CD14-positive monocyte (primary cell): Measurements from ENCODE around the gene SLC22A3. TPM values are rescaled to one million over a fixed set of nuclear protein-coding genes. Genes with fewer than 3 reads are reported as not detected.

Source experiments
- DNase-seq, 3 donors: peaks; one replicate each; pipeline ENCODE4 v3.0.0-alpha.2; 2011 to 2022
- H2AFZ ChIP-seq: 2 replicates; pipeline ENCODE4 v1.6.0; 2012; ENCODE audit warnings: mild to moderate bottlenecking, low read depth, low read length, inconsistent platforms; ENCODE audit not compliant: insufficient read depth, poor library complexity, severe bottlenecking
- H3K27ac ChIP-seq, 2 donors: 1 replicate in 1 of 2; 2 replicates in 1 of 2; pipeline ENCODE4 v1.5.1; 2012 to 2013; ENCODE audit warnings: low read length in 2 of 2, control low read depth in 1 of 2, inconsistent platforms in 1 of 2, low read depth in 1 of 2, mild to moderate bottlenecking in 1 of 2
- H3K27me3 ChIP-seq, 2 donors: one replicate each; pipeline versions ENCODE4 v1.6.0 to v1.6.1; 2011 to 2013; ENCODE audit warnings: low read length in 2 of 2; ENCODE audit not compliant: control insufficient read depth in 2 of 2, insufficient read depth in 2 of 2
- H3K36me3 ChIP-seq, 2 donors: replicated peaks in 1 of 2; 1 replicate in 1 of 2; 2 replicates in 1 of 2; pipeline versions ENCODE4 v1.5.1 to v1.6.1; 2012 to 2013; ENCODE audit warnings: low read length in 2 of 2, control low read depth in 1 of 2, inconsistent platforms in 1 of 2, mild to moderate bottlenecking in 1 of 2; ENCODE audit not compliant: insufficient read depth in 2 of 2, control insufficient read depth in 1 of 2
- H3K4me1 ChIP-seq, 2 donors: 1 replicate in 1 of 2; 2 replicates in 1 of 2; pipeline versions ENCODE4 v1.5.1 to v1.6.1; 2012 to 2013; ENCODE audit warnings: low read length in 2 of 2, control low read depth in 1 of 2, inconsistent platforms in 1 of 2, mild to moderate bottlenecking in 1 of 2, moderate library complexity in 1 of 2; ENCODE audit not compliant: insufficient read depth in 2 of 2, control insufficient read depth in 1 of 2
- H3K4me2 ChIP-seq: replicated peaks from 2 replicates; pipeline ENCODE3; 2012; ENCODE audit warnings: low read length, moderate library complexity, mild to moderate bottlenecking; ENCODE audit not compliant: poor library complexity, severe bottlenecking; ENCODE audit errors: extremely low read depth
- H3K4me3 ChIP-seq, 3 experiments: fragments of 200-600 bp in 1 of 3; sonication (generic) in 1 of 3; replicated peaks in 1 of 3; 1 replicate in 2 of 3; 2 replicates in 1 of 3; pipeline ENCODE4 v1.5.1; 2011 to 2013; ENCODE audit warnings: low read length in 3 of 3, mild to moderate bottlenecking in 3 of 3, control low read depth in 2 of 3, low read depth in 2 of 3, inconsistent platforms in 1 of 3, moderate library complexity in 1 of 3
- H3K79me2 ChIP-seq: 2 replicates; pipeline ENCODE4 v1.6.0; 2012; ENCODE audit warnings: mild to moderate bottlenecking, control low read depth, inconsistent platforms, low read length, moderate library complexity; ENCODE audit not compliant: insufficient read depth
- H3K9ac ChIP-seq: 2 replicates; pipeline ENCODE4 v1.6.0; 2017; ENCODE audit warnings: low read length, mild to moderate bottlenecking; ENCODE audit not compliant: insufficient read depth, poor library complexity, severe bottlenecking
- H3K9me3 ChIP-seq, 2 donors: replicated peaks in 1 of 2; 1 replicate in 1 of 2; 2 replicates in 1 of 2; pipeline versions ENCODE4 v1.5.1 to v1.6.1; 2012 to 2013; ENCODE audit warnings: low read length in 2 of 2, control low read depth in 1 of 2; ENCODE audit not compliant: control insufficient read depth in 1 of 2, insufficient read depth in 1 of 2
- H4K20me1 ChIP-seq: 2 replicates; pipeline ENCODE4 v1.6.0; 2012; ENCODE audit warnings: mild to moderate bottlenecking, low read length, control low read depth, moderate library complexity; ENCODE audit not compliant: insufficient read depth
- H3K27ac Mint-ChIP-seq, 7 donors: one replicate each; pipeline ENCODE4 v1.8.0; 2020; ENCODE audit warnings: mild to moderate bottlenecking in 7 of 7, mixed read lengths in 7 of 7, moderate library complexity in 6 of 7, inconsistent platforms in 2 of 7
- H3K27me3 Mint-ChIP-seq, 3 donors: one replicate each; pipeline ENCODE4 v1.8.0; 2021 to 2022; ENCODE audit warnings: low read depth in 3 of 3, mild to moderate bottlenecking in 3 of 3, mixed read lengths in 3 of 3, moderate library complexity in 3 of 3, inconsistent platforms in 1 of 3
- H3K36me3 Mint-ChIP-seq, 2 donors: one replicate each; pipeline ENCODE4 v1.8.0; 2020; ENCODE audit warnings: mixed read lengths in 2 of 2, inconsistent platforms in 1 of 2, mild to moderate bottlenecking in 1 of 2
- H3K4me1 Mint-ChIP-seq: one replicate; pipeline ENCODE4 v1.8.0; 2020; ENCODE audit warnings: mild to moderate bottlenecking, mixed read lengths
- H3K4me3 Mint-ChIP-seq, 2 donors: one replicate each; pipeline ENCODE4 v1.8.0; 2020; ENCODE audit warnings: mild to moderate bottlenecking in 2 of 2, mixed read lengths in 2 of 2, moderate library complexity in 1 of 2
- H3K9me3 Mint-ChIP-seq, 7 donors: one replicate each; pipeline ENCODE4 v1.8.0; 2020 to 2022; ENCODE audit warnings: mixed read lengths in 7 of 7, mild to moderate bottlenecking in 6 of 7, moderate library complexity in 6 of 7, inconsistent platforms in 2 of 7
- CTCF ChIP-seq: fragments of 200-600 bp; IDR thresholded peaks from one replicate; pipeline ENCODE4 v1.8.0; 2022; ENCODE audit warnings: antibody characterized with exemption, mild to moderate bottlenecking
- WGBS: methylation state at CpG from one replicate; pipeline ENCODE4 v1.1.5; 2013; ENCODE audit warnings: missing lambda C conversion rate; ENCODE audit not compliant: insufficient coverage; 5-methylcytosine and 5-hydroxymethylcytosine counted together
- intact Hi-C, 2 donors: fragments of 100-400 bp; cut with micrococcal nuclease; formaldehyde crosslinking; loops; one replicate each; pipeline versions ENCODE4 v1.15.0 to v1.15.1; 2023
- polyA plus RNA-seq, 3 donors: library from polyadenylated mRNA; depleted of rRNA in 1 of 3; unstranded in 2 of 3; stranded (reverse) in 1 of 3; fragments of 300-500 nt in 2 of 3; fragments of >200 nt in 1 of 3; fragmentation: Illumina TruSeq in 2 of 3; gene quantifications; 1 replicate in 2 of 3; 2 replicates in 1 of 3; pipeline ENCODE4 v1.2.3, GENCODE V29; 2012 to 2021

Gene SLC22A3
- polyA plus RNA-seq, 3 donors: not detected

GRCh38 chr6:160376445-160376844, 28.3 kb downstream of the SLC22A3 start:
- Mint-ChIP-seq H3K27ac (no peak overlapping the region), H3K4me3 (no peak overlapping the region), H3K4me1 (no peaks in the 10 kb centered on the region), H3K27me3 (peaks cover 0 to 3% (median 0%) of the 10 kb centered on the region in 3 donors), H3K9me3 (peaks cover 4 to 11% (median 5%) of the 10 kb centered on the region in 7 donors), H3K36me3 (no peaks in the 10 kb centered on the region)
- no CpG with 5 or more reads among the region's 2 CpGs for WGBS
- no peak for TF ChIP-seq CTCF
- H3K9ac ChIP-seq: no peak overlapping the region
- H3K27me3 ChIP-seq: no peaks in the 10 kb centered on the region
- no peaks in the 10 kb centered on the region for H3K36me3 ChIP-seq
- no peaks in the 10 kb centered on the region for H3K79me2 ChIP-seq
- peaks cover 0 to 9% of the 10 kb centered on the region in 2 donors for H3K9me3 ChIP-seq
- H3K27ac ChIP-seq: no peak overlapping the region
- H4K20me1 ChIP-seq: no peaks in the 10 kb centered on the region
- H3K4me3 ChIP-seq: no peak overlapping the region
- no peak overlapping the region for H3K4me2 ChIP-seq
- H2AFZ ChIP-seq: no peak overlapping the region
- no peaks in the 10 kb centered on the region for H3K4me1 ChIP-seq
- no peak for DNase-seq
- intact Hi-C loops: no loop called here

GRCh38 chr6:160378218-160378617, 30.0 kb downstream of the SLC22A3 start:
- H3K9me3 ChIP-seq: peaks cover 0 to 9% of the 10 kb centered on the region in 2 donors
- no peak for TF ChIP-seq CTCF
- no peaks in the 10 kb centered on the region for H3K4me1 ChIP-seq
- Mint-ChIP-seq H3K36me3 (no peaks in the 10 kb centered on the region), H3K27ac (no peak overlapping the region), H3K4me1 (no peaks in the 10 kb centered on the region), H3K4me3 (no peak overlapping the region), H3K27me3 (peaks cover 0 to 9% (median under 1%) of the 10 kb centered on the region in 3 donors), H3K9me3 (peaks cover 1 to 8% (median 2%) of the 10 kb centered on the region in 7 donors)
- no peak overlapping the region for H3K27ac ChIP-seq
- no peak overlapping the region for H3K4me3 ChIP-seq
- H3K79me2 ChIP-seq: no peaks in the 10 kb centered on the region
- intact Hi-C loops: no loop called here
- H3K9ac ChIP-seq: no peak overlapping the region
- no peak overlapping the region for H3K4me2 ChIP-seq
- H4K20me1 ChIP-seq: no peaks in the 10 kb centered on the region
- H3K36me3 ChIP-seq: no peaks in the 10 kb centered on the region
- WGBS: 100% methylated on average over 1 of the region's 5 CpGs
- H2AFZ ChIP-seq: no peak overlapping the region
- no peak for DNase-seq
- H3K27me3 ChIP-seq: no peaks in the 10 kb centered on the region
